Mammary microvascular endothelial cell (primary cell): ENCODE data around the gene QSER1. TPM values are rescaled to one million over a fixed set of nuclear protein-coding genes. Genes with fewer than 3 reads are reported as not detected.

ENCODE experiments used
- total RNA-seq: library from RNA; depleted of rRNA; stranded (reverse); fragments of >200 nt; gene quantifications from 2 replicates; pipeline ENCODE4 v1.2.3, GENCODE V29; 2015

Gene QSER1
- total RNA-seq, result 12.8 and 13.4 TPM in 2 replicates

GRCh38 chr11:32892355-32893092 lies at the start of gene QSER1:
QSER1 (plus strand) TSS chr11:32892811; CDS start chr11:32893126, 315 bp downstream.

GRCh38 chr11:33015621-33016551 lies 123.3 kb downstream of the QSER1 start, which contains the start of gene DEPDC7:
DEPDC7 (plus strand) TSS chr11:33015878; CDS start chr11:33015956, 78 bp downstream.

Other genes with a start within 250 kb of the QSER1 start
- gene CCDC73, start 98.1 kb upstream of the QSER1 start, total RNA-seq, result not detected in 2 replicates
- gene PRRG4, start 62.9 kb upstream of the QSER1 start, total RNA-seq, result 0.67 and 0.69 TPM in 2 replicates
- 0.39 TPM in 1 of 2 replicates, not detected in the other for gene DEPDC7, start 123.1 kb downstream of the QSER1 start, total RNA-seq
- gene TCP11L1, start 146.8 kb downstream of the QSER1 start, total RNA-seq, result 14.9 and 26.2 TPM in 2 replicates